Measurements from ENCODE around the gene SCN8A.

Gene SCN8A

DNA sequence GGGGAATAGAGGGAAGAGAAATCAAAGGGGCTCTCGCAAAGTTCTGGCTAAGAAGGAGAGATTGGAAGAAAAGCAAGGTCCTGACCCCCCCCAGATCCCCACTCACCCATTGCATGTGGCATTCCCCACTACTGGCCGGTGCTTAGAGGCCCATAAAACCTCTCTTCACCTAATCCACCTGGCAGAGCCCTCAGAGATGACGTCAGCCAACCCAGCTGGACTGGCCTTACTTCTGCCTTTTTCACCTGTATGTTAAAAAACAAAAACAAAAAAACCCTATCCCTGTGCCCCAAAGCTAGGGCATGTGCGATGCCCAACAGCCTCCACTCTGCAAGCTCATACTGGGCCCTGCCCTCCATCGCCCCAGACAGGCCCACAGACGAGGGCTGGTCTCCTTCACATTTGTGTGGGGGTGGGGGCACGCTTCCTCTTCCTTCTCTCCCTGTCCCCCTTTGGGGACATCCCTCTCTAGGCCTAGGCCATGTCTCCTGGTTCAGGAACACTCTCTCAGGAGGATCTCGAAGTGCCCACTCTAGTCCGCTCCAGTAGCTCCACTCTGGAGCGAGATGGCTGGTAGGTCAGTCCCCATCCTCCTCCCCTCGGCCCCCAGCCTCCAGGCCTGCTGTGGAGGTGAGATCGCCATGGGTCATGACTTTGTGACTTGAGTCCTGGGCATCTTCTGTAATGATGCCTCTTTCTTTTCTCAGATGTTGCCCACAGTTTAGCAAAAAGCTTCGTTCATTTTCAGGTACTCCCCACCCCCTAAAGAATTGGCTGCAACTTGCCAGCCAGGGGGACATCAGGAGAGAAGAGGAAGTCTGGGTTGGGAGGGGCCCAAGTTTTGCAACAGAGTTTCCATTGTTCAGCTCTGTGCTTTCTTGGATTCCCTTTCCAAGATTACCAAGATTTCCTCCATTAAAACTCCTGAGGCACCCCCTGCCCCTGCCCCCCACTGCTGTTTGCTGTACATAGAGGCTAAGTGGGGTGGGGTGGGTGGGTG is 220.5 kb downstream of the SCN8A start:
- no peak overlapping the region for H3K4me3 ChIP-seq (ENCODE audit: low read depth, low read length)

DNA sequence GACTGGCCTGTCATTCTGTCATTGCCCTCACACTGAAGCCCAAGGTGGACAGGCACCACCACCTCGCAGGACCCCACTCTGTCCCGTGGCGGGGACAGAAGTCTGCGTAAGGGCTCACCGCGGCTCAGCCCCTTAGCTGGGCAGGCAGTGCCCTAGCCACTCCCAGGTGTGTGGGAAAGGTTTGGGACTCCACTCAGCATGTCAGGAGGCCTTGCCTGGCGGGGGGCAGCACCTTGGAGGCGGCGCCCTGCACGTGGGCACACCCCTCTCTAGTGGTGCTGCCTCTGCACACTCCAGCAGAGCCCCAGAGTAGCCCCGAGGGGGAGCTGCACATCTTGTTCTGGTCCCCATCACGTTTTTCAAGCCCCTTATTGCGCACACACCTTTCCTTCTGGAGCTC is 221.8 kb downstream of the SCN8A start:
- H3K4me3 ChIP-seq (ENCODE audit: low read depth, low read length) = no peak overlapping the region

DNA sequence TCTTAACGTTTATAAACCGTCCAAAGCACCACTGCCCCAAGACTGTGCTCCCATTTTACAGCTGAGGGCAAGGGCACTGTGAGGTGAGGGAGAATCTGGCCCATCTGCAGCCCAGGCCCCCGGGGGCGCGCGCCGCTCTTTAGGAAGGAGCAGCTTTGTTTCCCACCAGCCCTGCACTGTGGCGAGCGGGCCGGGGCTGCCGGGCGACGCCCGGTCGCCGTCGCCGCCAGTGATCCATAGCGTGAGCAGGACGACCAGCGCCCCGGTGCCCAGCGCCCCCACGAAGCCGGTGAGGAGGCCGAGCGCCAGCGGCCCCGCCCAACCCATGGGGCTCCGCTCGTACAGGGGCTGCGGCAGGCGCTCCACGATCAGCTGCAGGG is 222.9 kb downstream of the SCN8A start:
- H3K4me3 ChIP-seq (ENCODE audit: low read depth, low read length) = peak overlapping the region; percentile 9

DNA sequence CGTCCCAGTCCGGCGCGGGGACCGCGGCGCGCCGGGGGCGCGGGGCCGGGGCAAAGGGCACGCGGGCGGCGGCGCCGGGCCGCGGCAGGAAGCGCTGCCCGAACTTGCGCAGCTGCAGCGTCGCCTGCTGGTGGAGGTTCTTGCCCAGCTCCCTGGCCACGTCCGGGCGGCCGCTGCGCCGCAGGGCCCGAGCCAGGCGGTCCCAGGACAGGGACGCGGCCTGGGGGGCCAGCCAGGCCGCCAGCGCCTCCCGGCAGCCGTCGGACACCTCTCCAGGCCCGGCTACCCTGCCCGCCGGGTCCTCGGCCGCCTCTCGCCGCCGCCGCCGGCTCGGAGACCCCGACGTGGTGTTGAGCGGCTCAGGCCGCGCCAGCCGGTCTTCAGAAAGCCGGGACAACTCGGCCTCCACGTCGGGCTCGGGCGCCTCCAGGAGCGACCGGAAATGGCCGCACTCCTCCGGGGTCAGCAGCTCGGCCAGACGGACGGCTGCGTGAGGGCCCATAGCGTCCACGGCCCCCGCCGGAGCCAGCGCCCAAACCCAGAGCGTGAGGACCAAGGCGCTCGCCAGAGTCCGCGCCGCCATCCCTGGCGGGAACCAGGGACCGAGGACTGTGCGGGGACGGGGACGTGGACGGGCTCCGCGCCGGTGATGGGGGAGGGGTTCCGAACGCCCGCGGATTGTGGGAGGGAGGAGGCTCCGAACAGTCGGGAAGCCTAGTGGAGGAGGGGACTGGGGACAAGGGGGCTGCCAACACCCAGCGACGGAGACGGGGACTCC is 223.5 kb downstream of the SCN8A start:
- H3K4me3 ChIP-seq (ENCODE audit: low read depth, low read length) = peak overlapping the region; percentile 44

DNA sequence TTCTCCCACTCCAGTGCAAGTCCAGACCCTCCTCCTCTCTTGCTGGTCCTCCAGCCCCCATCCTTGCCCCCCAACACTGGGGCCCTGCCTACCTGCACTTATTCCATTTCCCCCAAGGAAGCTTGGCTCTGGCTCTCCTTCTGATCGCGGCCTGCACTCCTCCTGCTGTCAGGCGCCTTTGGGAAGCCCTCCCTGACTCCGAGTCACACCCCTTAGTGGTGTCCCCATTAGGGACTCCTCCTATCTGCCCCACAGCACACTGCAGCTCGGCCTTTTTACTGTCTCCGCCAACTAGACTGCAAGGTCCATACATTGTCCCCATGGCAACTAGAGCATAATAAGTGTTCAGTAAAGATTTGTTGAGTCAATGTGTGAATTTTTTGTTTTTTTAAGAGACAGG is 224.5 kb downstream of the SCN8A start:
- H3K4me3 ChIP-seq (ENCODE audit: low read depth, low read length) = no peak overlapping the region

DNA sequence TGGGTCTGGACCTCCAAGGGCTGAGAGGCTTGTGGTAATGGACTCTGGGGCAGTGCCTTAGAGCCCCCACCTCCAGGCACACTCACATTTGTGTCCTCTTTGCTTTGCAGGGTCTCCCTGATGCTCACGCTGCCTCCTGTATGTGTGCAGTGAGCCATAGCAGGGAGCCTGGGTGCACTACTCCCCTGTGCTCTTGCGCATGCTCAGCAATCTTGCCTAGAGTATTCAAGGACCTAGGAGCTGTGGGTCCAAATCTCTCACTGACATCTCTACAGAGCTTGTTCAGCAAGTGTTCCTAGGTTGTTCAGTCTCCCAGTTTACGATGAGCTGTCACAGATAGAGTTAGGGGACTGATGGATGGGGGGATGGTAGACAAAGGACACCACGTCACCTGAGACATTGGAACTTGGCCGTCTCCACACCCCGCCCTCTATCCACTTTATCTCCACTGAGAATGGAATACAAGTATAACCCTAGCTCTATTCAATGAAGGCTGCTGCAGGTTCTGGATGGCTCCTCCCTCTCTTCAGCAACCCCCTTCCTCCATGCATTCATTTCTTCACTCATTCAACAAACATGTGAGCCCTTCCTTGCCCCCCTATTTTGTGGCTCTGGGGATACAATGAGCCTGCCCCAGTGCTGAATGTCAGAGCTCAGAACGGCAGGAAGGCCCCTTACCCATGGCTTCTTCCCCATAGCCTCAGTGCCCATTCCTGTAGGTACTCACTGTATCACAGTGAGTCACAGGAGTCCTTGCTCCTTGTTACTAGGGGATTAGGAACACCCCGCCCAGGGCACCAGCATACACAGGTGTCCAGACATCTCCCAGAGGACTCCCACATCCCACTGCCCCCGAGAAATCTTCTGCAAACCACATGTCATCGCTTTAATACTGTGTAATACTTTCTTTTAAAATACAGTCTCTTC is 226.3 kb downstream of the SCN8A start:
- no peak overlapping the region for H3K4me3 ChIP-seq (ENCODE audit: low read depth, low read length)

DNA sequence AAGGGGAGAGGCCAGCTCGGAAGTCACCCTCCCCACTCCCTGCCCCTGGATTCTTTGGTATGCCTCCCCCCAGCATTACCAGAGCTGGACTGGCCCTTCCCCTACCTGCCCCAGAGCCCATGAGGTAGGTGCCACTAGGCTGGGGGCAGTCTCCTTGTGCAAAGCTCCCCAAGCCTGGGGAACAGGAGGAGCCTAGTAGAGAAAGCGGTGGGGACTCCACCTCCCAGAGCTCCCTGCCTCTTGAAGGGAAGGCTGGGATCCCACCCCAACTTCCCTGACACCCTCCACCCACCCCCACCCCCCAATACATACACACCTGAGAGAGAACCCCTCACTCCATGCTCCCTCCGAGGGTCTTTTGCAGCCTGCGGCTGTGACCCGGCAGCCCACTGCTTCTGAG is 227.1 kb downstream of the SCN8A start:
- H3K4me3 ChIP-seq (ENCODE audit: low read depth, low read length) = no peak overlapping the region

DNA sequence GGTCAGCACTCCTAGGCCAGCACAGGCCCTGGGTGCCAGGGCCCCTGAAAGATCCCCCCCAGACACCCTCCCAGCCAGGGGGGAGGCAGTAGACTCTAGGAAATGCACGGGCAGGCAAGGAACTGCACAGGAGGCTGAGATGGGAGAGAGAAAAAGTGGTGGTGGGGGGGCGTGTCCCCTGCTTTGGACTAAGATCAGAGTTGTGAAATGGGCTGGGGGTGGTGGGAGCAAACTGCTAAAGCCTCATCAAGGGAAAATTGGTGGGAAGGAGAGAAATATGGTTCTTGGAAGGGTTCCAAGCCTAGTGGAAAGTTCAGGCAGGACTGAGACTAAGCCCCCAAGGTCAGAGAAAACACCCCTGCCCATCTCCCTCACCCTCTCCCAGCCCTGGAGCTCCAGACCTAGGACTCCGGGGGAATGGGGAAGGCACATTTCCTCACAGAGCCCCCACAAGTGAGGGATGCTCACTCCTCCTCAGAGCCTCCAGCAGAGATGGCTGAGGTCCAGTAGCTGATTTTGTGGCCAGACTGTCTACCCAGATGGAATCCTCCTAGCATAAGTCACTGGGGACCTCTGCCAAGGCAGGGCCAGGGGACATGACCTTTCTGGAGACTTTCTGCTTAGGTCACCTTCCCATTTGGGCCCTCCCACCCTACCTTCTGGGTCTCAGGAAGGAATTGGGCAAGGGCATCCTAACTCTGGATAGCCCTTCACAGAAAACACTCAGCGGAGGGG is 227.7 kb downstream of the SCN8A start:
- H3K4me3 ChIP-seq (ENCODE audit: low read depth, low read length) = no peak overlapping the region

DNA sequence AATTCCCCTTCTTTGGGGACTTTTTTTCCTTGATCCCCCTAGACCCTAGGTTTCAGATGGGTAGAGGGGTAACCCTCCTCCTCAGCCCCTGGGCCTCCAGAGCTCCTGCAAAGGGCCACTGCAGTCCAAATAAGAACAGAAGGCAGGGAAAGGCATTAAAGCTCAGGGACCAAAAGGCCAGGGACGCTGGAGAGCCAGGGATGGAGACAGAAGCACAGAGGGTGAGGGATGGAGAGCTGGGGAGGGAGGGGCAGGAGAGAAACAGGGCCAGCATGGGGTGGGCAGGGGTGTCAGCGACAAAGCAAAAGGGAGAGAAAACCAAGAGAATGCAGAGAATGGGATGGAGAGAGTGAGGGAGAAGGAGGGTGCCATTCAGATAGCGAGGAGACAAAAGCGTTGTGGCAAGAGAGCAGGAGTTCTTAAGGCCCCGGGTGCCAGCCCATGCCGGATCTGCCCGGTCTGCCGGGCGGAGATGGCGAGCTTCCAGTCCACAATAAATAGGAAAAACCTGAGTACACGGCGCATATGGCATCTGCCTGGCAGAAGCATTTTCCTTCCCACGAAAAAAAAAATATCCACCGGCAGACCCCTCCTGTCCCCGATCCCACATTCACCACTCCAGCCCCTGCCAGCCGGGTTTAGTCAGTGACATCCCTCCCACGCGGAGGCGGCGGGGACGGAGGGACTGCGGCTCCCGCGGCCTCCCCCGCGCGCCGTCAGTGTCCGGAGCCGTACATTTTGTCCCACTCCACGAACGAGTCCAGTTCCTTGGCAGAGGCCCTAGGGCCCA is 228.9 kb downstream of the SCN8A start:
- peak overlapping the region; percentile 33 for H3K4me3 ChIP-seq (ENCODE audit: low read depth, low read length)

DNA sequence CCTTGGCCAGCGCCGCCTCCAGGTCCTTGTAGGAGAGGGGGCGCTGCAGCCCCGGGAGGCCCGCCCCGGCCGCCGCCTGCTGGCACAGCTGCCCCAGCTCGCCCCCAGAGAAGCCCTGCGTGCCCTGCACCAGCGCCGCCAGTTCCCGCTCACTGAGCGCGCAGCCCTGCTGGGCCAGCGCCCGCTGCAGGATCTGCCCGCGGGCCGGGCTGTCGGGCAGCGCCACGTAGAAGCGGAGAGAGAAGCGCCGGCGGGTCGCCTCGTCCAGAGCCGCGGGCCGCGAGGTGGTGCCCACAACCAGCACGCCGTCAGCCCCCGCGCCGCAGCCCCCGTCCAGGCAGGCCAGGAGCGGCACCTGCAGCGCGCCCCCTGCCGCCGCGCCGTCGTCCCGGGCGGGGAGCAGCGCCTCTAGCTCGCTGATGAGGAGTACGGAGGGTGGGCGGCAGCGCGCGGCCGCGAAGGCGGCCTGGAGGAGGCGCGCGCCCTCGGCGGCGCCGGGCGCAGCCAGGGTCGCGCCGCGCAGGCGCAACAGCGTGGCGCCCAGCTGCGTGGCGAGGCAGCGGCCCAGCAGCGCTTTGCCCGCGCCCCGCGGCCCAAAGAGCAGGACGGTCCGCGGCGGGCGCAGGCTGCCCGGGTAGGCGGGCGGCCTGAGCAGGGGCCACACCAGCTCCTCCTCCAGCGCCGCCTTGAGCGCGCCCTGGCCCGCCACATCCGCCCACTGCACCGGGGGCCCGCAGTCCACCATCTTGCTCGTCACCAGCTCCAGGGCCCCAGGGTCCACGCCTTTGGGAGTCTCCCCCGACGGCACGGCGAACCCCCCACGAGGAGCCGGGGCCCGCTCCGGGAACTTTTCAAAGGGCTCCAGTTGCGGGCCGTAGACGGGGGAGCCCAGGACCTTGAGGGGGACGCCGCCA is 229.8 kb downstream of the SCN8A start:
- H3K4me3 ChIP-seq (ENCODE audit: low read depth, low read length) = peak overlapping the region; percentile 73

DNA sequence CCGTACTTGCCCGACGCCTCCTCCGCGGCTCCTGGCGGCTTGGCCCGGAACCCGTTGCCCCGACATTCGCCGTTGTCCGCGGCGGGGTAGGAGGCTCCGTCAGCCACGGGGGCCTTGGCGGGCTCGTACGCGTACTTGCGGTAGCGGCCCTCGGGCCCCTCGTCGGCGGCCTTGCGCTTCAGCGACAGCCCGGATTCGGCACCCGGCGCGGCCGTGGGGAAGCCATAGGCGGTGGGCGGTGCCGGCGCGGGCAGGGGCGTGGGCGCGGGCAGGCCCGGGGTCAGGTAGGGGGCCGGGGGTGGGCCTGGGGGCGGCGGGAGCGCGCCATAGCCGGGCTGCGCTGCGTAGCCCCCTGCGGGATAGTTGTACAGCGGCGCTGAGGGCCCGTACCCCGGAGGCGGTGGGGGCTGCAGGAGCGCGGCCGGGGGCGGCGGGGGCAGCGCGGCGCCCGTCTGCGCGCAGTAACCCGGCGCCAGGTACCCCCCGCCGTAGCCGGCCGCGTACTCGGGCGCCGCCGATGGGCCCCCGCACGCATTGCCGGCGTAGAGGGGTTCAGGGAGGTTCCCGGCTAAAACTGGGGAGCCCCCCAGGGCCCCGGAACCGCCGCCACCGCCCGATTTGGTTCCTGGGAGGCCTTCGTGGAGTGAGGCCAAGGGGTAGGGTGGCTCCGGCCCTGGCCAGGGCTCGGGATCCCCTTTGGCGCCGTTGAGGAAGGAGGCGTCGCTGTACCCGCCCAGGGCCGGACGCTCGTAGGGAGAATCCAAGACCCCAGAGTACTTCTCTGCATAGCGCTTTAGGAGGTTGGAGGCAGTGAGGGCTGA is 230.6 kb downstream of the SCN8A start:
- H3K4me3 ChIP-seq (ENCODE audit: low read depth, low read length) = peak overlapping the region; percentile 73

DNA sequence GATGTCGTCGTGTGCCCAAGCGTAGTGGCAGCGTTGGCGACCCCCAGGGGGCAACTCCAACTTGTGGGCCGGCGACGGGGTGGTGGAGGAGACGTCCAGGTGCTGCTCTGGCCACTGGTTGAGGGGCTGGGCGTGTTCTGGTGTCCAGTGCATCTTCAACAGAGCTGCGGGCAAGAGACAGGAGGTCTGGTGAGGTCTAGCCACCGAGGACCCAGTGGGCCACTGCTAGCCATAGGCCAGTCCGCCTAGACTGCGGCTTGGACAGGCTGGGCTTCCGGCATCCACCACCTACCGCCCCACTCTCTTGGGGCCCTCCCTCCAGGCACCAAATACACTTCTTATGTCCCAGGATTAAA is 231.2 kb downstream of the SCN8A start:
- peak overlapping the region; percentile 28 for H3K4me3 ChIP-seq (ENCODE audit: low read depth, low read length)

DNA sequence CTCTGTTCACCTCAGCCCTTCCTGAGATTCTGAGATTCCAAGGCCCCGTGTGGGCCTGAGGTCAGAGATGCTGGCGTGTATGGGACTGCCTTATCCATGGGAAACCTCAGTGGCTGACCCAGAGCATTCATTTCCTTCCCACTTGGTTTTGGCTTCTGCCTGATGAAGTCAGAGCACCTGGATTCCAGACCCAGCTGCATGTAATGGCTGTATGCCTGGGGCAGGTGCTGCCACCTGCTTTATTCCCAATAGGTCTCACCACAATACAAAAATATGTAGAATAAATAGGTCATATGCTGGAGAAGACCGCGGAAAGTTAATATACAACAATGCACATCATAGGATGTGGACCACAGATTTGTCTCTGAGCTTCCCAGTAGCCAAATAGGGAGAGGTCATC is 231.9 kb downstream of the SCN8A start:
- H3K4me3 ChIP-seq (ENCODE audit: low read depth, low read length) = no peak overlapping the region

DNA sequence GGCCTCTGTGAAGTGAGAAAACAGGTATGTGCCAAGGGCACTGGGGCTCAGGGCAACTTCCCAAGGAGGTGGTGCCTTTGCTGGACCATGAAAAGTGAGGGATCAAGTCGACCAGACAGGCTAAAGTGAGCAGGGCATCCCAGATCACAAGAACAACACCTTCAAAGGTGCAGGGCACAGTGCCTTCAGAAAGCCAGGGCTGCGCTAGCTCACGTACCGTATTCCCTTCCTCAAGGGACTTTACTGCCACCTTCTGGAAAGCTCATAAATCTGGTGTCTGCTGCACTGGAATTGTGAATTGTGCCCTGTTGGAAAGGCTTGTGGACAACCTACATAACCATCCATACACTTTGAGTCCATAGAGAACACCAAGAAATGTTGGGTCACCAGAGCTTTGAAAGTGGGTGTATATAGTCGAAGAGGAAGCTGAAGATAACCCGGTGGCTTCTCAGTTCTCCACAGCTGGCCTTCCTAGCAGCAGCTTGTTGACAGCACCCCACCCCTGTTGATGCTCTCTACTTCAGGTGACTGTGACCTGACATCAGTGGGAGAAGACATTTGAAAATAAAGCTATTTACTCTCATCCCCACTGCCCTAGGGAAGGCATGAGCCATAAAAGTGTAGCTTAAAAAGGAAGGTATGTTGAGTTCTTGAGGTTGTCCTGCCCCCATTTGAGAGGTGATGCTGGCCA is 233.0 kb downstream of the SCN8A start:
- no peak overlapping the region for H3K4me3 ChIP-seq (ENCODE audit: low read depth, low read length)

DNA sequence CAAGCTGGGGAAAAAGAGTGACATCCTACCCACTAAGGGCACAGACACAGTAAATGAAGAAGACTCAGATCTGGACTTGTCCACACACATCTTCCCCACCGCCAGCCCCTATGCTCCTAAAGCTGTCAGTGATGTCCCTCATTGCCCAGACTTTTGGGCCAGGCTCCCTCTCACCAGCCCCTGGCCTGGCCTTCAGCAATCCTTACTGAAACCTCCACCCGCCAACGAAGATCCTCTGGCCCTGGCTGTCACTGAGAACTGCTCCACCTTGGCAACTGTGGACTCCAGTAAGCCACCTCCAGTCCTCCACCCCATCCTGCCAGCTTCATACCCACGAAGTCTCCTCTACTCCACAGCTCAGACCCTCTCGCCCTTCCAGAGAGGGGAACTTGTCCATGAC is 234.2 kb downstream of the SCN8A start:
- no peak overlapping the region for H3K4me3 ChIP-seq (ENCODE audit: low read depth, low read length)

DNA sequence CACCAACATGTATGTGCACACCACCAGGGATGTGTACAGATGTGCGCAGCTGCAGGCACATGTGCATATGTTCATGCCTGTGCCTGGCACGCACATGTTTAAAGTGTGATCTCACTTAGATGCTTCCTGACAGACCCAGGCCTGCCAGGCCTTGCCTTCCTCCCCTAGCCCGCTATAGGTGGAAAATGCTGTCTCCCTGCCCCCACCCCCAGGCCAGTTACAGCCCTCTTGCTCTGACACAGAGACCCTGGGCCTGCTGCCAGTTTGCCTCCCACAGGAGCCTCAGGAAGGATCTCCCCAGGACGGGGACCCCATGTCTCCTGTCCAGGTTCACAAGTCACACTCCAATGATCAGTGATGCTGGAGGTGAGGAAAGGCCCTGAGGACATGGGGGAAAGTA is 235.8 kb downstream of the SCN8A start:
- no peak overlapping the region for H3K4me3 ChIP-seq (ENCODE audit: low read depth, low read length)
